OCI-LY7 (cell line): ENCODE measurements around the gene SCARB2. TPM values are rescaled to one million over a fixed set of nuclear protein-coding genes. Genes with fewer than 3 reads are reported as not detected.
A peak's percentile ranks its signal among the peaks of the same experiment; 100 is the strongest.

Experiments used
- BruUV-seq: library from RNA; stranded (reverse); fragments of 400-500 nt; replicated peaks from 2 replicates; lab custom pipeline; 2021; lab: Mats Ljungman, UMichigan
- CTCF ChIA-PET: fragments of 300-600 bp; sonication (Branson Sonifier 250); formaldehyde crosslinking; loops from one replicate; lab custom pipeline; 2022; ENCODE audit warnings: antibody characterized with exemption; ENCODE audit not compliant: unreplicated experiment; lab: Charles Lee
- POLR2A ChIA-PET: fragments of 300-600 bp; sonication (Branson Sonifier 250); formaldehyde crosslinking; loops from one replicate; lab custom pipeline; 2022; ENCODE audit warnings: antibody characterized with exemption; lab: Charles Lee
- DNase-seq: peaks from one replicate; pipeline ENCODE4 v3.0.0-alpha.2; 2015; ENCODE audit warnings: low spot score
- H2AFZ ChIP-seq: fragments of 200-600 bp; sonication (generic), shearing (Covaris generic); 2 replicates; pipeline ENCODE4 v1.6.1; 2014; ENCODE audit warnings: mild to moderate bottlenecking, antibody characterized with exemption, low read length, moderate library complexity
- H3K27ac ChIP-seq: fragments of 200-600 bp; sonication (generic); 2 replicates; pipeline ENCODE4 v1.5.1; 2014; ENCODE audit warnings: mixed run types, low read depth, mild to moderate bottlenecking, moderate library complexity, low read length, inconsistent platforms; ENCODE audit not compliant: poor library complexity, severe bottlenecking
- H3K36me3 ChIP-seq: fragments of 200-600 bp; sonication (generic); 2 replicates; pipeline ENCODE4 v1.6.1; 2014; ENCODE audit warnings: mild to moderate bottlenecking, antibody characterized with exemption, low read length, moderate library complexity, mixed read lengths; ENCODE audit not compliant: insufficient read depth
- H3K4me1 ChIP-seq: fragments of 200-600 bp; sonication (generic); 2 replicates; pipeline ENCODE4 v1.5.1; 2014; ENCODE audit warnings: mild to moderate bottlenecking, low read length; ENCODE audit not compliant: insufficient read depth, poor library complexity, severe bottlenecking
- H3K4me2 ChIP-seq: fragments of 200-600 bp; sonication (generic); 2 replicates; pipeline ENCODE4 v1.6.1; 2014; ENCODE audit warnings: mild to moderate bottlenecking, low read length
- H3K4me3 ChIP-seq: fragments of 200-600 bp; sonication (generic); 2 replicates; pipeline ENCODE4 v1.5.1; 2014; ENCODE audit warnings: mild to moderate bottlenecking, low read depth, low read length; ENCODE audit not compliant: poor library complexity, severe bottlenecking
- H3K79me2 ChIP-seq: fragments of 200-600 bp; sonication (generic); 2 replicates; pipeline ENCODE4 v1.6.1; 2016; ENCODE audit warnings: low read depth, mild to moderate bottlenecking, low read length, moderate library complexity, mixed read lengths; ENCODE audit not compliant: insufficient read depth
- H3K9me2 ChIP-seq: fragments of 200-600 bp; sonication (generic); 2 replicates; pipeline ENCODE4 v1.6.1; 2016; ENCODE audit warnings: mild to moderate bottlenecking, low read length, mixed read lengths; ENCODE audit not compliant: insufficient read depth
- H3K9me3 ChIP-seq: fragments of 200-600 bp; sonication (generic); 2 replicates; pipeline ENCODE4 v1.6.1; 2014; ENCODE audit warnings: mild to moderate bottlenecking, mixed run types, low read length, mixed read lengths
- H4K20me1 ChIP-seq: fragments of 200-600 bp; sonication (generic); 2 replicates; pipeline ENCODE4 v1.6.1; 2014; ENCODE audit warnings: mild to moderate bottlenecking, antibody characterized with exemption, low read length, moderate library complexity, mixed read lengths; ENCODE audit not compliant: insufficient read depth
- EZH2phosphoT487 ChIP-seq: fragments of 200-600 bp; sonication (generic); IDR thresholded peaks from 2 replicates; pipeline ENCODE4 v1.6.1; 2018; ENCODE audit warnings: low read depth, borderline replicate concordance, mild to moderate bottlenecking, mixed run types, antibody characterized with exemption, low read length, moderate library complexity, mixed read lengths
- intact Hi-C: fragments of 100-400 bp; cut with micrococcal nuclease; formaldehyde crosslinking; loops from one replicate; pipeline ENCODE4 v1.10.0; 2022; ENCODE audit not compliant: unreplicated experiment
- total RNA-seq, 2 experiments: library from RNA; depleted of rRNA in 1 of 2; stranded (reverse); fragments of >200 nt in 1 of 2; shearing (Covaris generic) in 1 of 2; gene quantifications; 2 replicates each; pipeline ENCODE4 v1.2.3, GENCODE V29; 2014 to 2022
- TF ChIP-seq, protein P1 (sequence below): fragments of 200-600 bp; sonication (generic); conservative IDR thresholded peaks from 2 replicates; pipeline ENCODE4 v1.5.1; 2014; ENCODE audit warnings: mild to moderate bottlenecking, antibody characterized with exemption, low read length, moderate library complexity, mixed read lengths

Gene SCARB2
- total RNA-seq, 2 experiments from 2014 or later: 1.1 TPM; not detected in 1

DNA sequence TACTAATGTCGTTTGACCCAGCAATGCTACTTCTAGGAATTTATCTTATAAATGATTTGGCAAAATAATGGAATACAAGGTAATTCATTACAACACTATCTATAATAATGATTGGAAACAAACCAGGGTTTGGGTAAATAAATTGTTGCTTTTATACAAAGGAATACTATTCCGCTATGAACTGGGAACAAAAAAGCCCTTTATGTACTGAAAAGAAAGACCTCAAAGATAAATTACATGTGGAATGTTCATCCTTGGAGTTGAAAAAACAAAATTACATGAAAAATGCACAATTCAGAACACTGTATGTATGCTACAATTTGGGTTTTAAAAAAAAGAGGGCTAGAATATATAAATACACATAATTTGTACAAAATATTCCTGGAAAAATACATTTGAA lies 60.3 kb downstream of the SCARB2 start:
- Histone ChIP-seq H3K36me3 (no peaks in the 10 kb centered on the region), H3K9me2 (0 out of 2 replicates have a peak, but pooled peaks cover 4% of the 10 kb centered on the region), H3K27ac (no peak overlapping the region), H3K79me2 (peaks cover 9% of the 10 kb centered on the region; the same call in 1 of the 2 replicates), H2AFZ (no peak overlapping the region), H3K4me2 (no peak overlapping the region), H3K4me1 (peaks cover 9% of the 10 kb centered on the region), H4K20me1 (no peaks in the 10 kb centered on the region), H3K4me3 (no peak overlapping the region), H3K9me3 (0 out of 2 replicates have a peak, but pooled peaks cover 4% of the 10 kb centered on the region)
- CTCF ChIA-PET: no interaction called here
- no peak for DNase-seq
- POLR2A ChIA-PET: no interaction called here
- intact Hi-C loops: no loop called here
- TF ChIP-seq, protein P1, sequence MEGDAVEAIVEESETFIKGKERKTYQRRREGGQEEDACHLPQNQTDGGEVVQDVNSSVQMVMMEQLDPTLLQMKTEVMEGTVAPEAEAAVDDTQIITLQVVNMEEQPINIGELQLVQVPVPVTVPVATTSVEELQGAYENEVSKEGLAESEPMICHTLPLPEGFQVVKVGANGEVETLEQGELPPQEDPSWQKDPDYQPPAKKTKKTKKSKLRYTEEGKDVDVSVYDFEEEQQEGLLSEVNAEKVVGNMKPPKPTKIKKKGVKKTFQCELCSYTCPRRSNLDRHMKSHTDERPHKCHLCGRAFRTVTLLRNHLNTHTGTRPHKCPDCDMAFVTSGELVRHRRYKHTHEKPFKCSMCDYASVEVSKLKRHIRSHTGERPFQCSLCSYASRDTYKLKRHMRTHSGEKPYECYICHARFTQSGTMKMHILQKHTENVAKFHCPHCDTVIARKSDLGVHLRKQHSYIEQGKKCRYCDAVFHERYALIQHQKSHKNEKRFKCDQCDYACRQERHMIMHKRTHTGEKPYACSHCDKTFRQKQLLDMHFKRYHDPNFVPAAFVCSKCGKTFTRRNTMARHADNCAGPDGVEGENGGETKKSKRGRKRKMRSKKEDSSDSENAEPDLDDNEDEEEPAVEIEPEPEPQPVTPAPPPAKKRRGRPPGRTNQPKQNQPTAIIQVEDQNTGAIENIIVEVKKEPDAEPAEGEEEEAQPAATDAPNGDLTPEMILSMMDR: no peak
- no peak for TF ChIP-seq EZH2phosphoT487
- BruUV-seq: no TSS peak

DNA sequence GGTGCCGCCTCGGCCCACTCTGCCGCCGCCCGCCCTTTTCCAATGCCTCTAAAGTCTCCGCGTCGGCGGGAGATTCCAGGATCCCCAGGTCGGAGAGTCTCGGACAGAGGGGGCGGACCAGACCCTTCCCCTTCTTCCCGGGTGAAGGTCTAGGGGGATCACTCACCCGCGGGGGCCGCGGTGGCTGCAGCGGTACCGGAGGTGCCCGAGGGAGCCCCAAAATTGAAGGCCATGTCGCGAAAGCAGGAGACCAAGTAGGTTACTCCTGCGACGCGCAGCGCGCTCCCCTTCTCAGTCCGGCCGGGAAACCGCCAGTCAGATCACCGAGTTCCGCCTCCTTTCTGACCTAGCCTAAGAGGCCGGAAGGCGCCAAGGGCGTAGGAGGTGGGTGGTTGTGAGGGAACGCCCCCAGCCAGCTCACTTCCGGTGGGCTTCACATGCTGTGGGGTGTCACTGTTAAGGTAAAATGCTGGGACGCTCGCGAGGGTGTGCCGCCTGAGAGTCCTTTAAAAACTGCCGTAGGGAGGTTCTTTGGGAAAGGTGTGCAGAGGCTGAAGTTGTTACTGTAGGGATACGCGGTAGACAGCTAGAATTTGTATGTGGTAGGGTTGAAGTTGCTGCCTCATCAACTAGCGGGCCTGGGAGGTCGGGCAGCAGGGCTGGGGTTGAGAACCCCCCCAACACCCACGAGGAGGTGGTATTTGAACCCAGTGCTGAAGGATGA lies 65.3 kb downstream of the SCARB2 start, which contains the start of gene NUP54:
Gene NUP54 (minus strand): TSS at position 256 of the 724 bp plus-strand sequence. CDS start 23 bp downstream, at position 233.
- Histone ChIP-seq H3K9me3 (no peaks in the 10 kb centered on the region), H3K9me2 (no peaks in the 10 kb centered on the region), H4K20me1 (peaks cover 21% of the 10 kb centered on the region; the same call in 1 of the 2 replicates), H3K36me3 (peaks cover 19% of the 10 kb centered on the region), H3K4me1 (peaks cover 25% of the 10 kb centered on the region), H2AFZ (peak within 1 kb of the TSS; percentile 95), H3K4me2 (peak within 1 kb of the TSS; percentile 98), H3K27ac (peak within 1 kb of the TSS; percentile 34), H3K4me3 (peak within 1 kb of the TSS; percentile 96), H3K79me2 (peaks cover 56% of the 10 kb centered on the region)
- TF ChIP-seq, protein P1: no peak
- no peak for TF ChIP-seq EZH2phosphoT487
- intact Hi-C loops: loop anchor here (1.0 to 2.0 kb wide), 2 partner anchors 50 to 158 kb away; partner anchors contain the start of gene SDAD1
- BruUV-seq: no TSS peak
- DNase-seq: peak; percentile 96
- ChIA-PET CTCF (no interaction called here), POLR2A (interaction anchor here (1.5 kb wide), 1 partner anchor 22 kb away, joined by 3 read pairs; no protein-coding TSS in a partner anchor)
